HG03558 (cell line): ENCODE data around the gene CAMK2B.

ENCODE experiments used
- ATAC-seq: cut with Tn5 transposase; IDR thresholded peaks from one replicate; pipeline ENCODE4 v1.9.1; 2021; ENCODE audit warnings: moderate number of reproducible peaks; ENCODE audit not compliant: unreplicated experiment; ENCODE audit errors: extremely low read depth

The CAMK2B gene

DNA sequence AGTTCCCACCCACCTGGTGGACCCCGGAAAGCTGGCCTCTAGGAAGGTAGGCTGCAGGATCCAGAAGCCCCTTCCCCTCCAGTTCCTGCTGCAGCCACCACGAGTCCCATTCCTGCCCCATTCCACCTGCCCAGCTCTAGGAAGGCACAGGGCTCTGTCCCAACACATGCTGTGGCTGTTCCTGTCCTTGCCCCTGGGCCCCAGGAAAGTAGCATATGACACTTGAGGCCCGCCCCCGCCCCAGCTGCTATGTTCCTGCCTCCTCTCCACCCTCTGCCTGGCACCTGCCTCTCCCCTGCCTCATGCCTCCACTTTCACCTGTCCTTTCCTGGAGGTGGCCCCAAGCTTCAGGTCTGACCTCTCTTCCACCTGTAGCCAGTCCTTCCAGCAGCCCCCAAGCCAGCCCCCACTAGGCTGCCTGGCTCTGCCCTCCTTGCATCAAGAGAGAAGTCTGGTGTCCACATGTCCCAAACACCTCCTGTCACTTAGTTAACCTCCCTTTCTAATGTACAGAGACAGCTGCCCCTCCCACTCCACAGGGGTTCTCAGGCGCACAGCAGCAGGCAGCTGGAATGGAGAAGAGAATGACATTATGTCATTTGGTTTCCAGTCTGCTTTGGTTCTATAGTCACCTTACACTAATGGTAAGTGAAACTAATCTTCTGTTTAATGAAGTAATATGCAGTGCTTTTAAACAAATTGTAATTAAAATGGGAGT, 101.9 kb downstream of the CAMK2B start:
- ATAC-seq, result no peak

DNA sequence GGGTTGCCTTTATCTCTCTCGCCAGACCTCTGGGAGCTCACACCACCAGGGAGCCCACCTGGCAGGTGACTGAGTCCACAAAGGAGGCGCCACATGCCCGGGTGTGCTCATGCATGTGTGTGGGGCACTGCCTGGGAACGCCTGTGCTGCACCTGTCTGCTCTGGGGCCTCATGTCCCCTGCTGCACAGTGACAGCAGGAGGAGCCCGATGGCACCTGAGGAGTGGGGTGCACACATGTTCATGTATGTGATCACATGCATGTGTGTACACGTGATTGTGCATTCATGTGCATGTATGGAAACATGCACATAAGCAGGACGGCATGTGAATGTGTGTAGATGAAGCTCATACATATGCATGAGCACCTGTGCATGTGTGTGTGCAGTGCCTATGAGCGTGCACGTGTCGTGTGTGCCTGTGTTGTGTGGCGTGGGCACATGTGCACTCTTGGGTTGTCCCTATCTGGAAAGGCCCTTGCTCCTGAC, 102.6 kb downstream of the CAMK2B start:
- ATAC-seq, result no peak

DNA sequence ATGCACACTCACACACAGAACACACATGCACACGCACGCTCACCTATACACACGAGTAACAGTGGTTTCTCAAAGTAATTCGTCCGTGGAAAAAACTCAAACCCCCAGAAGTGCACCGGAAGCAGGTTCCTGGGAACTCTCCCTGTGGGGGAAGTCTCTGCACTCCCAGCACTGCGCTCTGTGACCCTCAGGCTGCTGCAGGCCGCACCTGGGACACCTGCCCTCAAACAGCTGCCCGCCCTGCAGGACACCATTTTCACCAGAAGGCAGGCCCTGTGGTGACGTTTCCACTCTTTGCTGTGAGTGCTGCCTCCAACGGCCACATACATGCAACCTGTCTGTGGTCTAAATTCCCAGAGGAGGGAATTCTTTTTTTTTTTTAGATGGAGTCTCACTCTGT, 103.3 kb downstream of the CAMK2B start:
- ATAC-seq, result no peak

DNA sequence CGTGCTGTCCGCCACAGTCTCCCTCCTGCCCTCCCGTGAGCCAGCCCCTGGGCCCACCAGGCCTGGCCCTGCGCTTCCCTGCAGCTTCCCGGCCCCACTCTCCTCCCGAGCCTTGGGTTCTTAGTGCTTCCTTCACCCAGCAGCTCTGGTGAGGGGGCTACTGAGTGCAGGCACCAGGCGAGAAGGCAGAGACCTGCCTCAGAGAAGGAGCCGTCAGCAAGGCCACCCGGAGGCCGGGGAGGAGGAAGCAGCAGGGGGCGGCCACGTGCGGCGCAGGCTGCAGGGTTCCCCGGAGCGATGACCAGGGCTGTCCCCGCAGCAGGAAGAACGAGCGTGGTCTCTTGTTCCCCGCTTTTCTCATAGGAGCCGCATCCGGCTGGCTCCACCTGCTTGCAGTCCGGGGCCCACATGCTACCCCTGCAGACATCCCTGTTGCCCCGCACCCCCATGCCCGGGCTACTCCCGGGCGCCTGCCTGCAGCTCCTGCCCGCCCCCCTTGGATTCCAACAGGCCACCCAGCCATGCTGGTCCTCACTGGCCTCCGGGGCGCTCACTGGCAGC, 104.1 kb downstream of the CAMK2B start:
- ATAC-seq, result no peak

DNA sequence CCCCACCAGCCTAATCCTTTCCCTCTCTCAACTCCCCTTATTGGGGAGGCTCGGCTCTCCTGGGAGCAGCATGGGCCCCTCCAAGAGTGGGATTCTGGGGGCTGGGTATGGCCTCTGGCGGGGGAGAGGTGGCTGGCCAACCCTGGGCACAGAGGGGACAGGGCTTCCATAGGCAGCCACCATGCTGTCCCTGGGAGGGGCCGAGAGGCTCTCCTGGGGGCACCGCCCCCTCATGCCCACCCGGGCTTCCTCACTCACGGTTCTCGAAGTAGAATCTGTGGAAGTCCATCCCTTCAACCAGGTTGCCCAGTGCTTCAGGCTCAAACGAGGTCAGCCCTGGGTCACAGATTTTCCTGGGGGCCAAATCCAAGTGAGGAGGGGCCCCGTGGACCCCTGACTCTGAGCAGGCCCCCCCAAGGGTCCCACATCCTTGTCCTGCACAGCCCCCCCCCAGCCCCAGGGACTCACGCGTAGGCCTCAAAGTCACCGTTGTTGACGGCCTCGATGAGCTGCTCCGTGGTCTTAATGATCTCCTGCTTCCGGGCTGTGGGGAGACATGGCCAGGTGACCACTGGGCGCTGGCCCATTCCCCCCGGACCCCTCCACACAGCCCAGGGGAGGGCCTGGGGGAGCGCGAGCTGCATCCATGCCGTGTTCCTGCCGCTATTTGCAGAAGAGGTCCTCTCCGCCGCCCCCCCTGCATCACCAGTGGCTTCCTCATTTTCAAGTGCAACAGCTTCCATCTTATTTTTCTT, 104.9 kb downstream of the CAMK2B start:
- no peak for ATAC-seq

DNA sequence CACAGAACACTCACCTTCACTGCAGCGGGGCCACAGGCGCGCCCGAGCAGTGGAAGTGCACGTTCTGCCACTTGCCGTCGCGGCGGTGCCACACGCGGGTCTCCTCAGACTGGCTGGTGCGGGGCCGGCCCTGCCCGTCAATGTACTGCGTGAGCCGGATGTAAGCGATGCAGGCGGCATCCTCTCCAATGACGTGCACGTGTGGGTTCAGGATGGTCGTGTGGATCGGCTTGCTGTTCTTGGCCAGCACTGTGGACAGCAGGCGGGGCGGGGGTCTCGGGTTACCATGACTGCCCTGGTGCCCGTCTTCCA, 105.4 kb downstream of the CAMK2B start:
- ATAC-seq, result no peak

DNA sequence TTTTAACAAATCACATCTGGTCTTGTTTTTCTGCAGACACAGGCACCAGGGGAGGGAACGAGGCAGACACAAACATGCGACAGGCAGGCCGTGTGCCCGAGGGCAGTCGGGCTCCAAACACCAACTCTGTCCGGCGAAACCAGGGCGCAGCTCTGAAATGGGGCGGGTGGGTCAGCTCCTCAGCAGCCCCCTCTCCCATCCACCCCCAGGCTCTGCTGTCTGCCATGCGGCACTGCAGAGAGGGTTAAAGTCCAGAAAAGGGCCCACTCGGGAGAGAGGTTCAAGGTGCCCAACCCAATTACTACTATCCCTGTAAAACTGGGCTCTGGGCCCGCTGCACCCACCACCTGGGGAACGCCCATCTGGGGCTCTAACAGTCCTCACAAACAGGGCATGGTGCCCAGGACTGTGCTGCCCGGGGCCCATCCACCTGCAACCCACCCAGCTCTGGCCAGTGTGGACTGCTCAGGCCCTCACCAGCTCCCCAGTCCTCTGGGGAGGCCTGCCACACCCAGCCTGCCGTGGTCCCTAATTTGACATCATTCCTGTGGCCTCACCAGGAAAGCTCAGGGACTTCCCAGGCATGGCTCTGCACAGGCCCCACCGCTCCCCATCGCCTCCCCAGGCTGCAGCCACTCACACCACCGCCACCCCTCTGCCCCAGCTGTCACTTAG, 105.9 kb downstream of the CAMK2B start:
- ATAC-seq, result no peak

DNA sequence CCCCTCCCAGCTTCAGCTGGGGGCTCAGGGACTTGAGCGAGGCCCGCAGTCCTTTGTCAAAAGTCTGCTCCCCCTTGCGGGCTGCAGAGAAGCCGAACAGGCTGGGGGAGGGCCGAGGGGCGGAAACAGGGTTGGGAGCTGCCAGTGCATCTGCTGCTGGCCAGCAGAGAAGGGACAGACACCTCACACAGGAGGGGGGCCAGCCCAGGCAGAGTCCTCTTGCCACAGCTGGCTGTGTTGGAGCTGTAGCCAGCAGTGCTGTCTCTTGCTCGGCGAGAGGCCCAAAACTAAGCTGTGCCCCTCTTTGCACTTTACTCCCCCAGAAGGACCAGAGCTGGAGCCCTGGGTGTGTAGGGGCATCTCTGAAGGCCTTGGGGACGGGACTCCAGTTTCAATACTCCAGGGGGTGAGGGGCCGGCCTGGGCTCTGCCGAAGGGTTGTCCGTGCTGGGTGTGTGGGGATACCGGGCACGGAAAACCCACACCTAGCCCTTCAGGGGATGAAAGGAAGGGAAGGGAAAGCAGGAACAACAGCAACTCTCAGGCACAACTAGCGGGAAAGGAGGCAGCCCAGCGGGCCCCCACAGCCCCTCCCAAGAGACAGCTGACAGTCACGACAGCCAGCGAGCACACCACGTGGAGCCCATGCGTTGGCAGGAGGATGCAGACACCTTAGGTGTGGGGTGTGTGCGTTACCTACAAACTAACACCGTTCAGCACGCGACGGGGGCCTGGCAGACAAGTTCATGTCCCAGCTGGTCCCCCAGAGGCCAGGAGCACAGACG, 106.8 kb downstream of the CAMK2B start:
- no peak for ATAC-seq

DNA sequence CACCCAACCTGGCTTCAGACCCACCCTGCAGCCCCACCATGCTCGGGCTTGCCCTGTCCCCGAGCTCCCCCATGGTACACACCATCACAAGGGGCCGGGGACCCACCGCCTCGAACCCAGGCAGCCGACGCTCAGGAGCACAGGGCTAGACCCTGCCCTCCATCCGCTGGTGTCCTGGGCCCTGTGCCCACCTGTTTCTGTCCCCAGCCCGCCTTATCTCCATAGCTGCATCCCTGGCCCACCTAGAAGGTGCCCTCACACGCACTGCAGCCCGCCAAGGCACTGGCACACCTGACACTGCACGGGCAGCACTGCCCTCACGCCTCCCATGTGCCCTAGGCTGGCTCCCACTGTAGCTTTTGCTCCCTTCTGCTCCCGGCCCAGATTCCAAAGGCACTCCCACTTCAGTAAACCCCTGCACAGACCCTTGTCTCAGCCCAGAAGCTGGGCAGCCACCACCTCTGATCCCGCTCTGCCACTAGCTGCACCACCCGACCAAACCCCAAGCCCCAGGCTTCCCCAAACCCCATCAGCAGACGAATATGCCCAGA, 107.5 kb downstream of the CAMK2B start:
- ATAC-seq, result no peak

DNA sequence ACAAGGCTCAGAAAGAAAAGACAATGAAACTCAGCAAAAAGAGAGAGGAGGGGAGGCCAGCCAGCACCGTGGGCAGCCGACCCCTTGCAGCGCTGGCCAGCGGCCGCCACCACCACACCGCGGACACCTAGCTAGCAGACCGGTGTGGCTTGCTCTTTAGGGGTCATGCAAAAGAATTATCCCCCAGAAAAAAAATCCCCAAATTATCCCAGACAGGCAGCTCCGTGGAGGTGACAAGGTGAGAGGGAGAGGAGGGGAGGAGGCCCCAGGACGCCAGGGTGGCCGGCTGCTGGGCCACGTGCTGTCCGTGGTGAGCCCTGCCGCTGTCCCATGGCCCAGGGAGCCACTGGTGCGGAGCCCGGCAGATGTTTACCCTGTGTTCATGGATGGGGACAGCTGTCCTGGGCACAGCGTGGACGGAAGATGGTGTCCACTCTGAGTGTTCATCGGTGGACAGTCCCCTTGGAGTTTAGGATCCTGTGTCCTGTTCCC, 108.1 kb downstream of the CAMK2B start:
- no peak for ATAC-seq

DNA sequence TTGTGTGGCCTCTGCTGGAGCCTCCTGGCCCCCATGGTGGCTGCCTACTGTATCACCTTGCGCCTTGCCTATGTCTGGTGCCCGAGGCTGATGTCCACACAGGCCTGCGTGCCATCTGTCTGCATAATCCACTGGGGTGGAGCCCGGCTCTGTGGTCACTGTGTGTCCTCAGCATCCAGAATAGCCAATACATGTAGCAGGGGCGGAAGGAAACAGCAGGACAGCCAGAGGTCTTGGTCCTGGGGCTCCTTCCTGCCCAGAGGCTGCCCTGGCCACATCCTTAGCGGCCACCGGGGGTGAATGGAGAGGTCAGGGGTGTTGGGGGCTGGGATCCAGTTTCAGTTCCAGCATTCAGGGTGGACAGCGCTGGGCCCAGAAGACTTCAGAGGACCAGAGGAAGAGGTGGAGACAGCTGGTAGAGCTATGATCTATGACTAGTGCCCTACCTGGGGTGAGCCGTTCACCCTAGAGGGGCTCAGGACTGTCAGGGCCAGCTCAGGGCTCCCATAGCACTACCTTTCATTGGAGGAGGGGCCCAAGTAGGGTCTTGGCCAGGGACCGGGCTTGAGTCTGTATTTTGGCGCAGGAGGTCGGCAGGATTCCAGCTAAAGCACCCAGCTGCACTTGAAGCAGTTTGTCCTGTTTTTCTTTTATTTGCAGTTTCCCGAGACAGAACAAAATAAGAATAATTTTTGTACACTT, 108.7 kb downstream of the CAMK2B start:
- ATAC-seq, result no peak

DNA sequence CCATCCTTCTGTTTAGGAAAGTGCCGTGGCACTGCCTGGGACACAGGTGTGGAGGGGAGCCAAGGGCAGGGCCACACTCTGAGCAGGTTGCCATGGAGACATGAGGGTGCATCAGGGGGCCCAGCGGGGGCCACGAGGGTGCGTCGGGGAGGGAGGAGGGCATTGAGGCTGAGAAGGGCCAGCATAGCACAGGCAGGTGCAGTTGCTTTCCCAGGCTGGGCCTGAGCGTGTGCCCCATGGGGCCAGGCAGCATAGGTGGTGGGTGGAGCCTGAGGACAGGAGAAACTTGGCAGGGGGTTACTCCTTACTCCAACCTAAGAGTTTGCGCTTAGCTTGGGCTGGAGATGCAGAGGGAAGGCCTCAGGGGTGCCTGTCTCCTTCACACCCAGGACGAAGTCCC, 109.4 kb downstream of the CAMK2B start:
- ATAC-seq, result no peak

DNA sequence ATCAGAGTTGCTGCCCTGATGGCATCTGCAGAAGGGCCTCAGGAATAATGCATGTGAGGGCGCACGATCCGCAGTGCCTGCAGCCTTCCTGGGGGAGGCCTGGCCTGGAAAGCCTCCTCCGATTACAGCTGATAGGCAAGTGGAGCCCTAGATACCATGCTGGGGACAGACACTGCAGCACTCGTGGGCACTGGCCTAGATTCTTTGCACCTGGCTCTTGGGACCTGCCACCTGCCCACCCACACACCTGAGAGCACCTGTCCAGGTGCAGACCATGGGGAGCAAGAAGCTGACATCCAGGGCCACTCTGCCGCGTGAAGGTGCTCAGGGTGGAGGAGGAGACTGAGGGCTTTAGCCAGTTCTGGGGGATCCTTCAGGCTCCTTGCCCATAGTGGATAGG, 109.9 kb downstream of the CAMK2B start:
- ATAC-seq, result no peak

DNA sequence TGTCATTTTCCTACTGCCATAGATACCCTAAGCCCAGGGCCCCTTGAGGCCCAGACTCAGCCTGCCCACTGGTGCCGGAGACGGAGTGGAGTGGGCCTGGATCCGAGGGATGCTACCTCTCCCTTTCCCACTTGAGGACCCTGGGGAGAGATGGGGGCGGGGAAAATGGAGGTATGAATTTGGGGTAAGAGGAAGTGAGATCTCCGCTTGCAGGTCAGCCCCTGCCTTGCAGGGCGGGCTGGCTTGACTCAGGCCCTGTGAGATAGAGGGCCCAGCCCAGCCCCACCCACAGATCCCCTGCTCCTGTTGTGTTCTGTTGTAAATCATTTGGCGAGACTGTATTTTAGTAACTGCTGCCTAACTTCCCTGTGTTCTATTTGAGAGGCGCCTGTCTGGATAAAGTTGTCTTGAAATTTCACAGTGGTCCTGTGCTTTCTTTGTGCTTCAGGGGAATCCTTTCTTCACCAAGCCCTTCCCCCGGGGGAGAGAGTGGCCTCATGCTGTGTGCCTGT, 111.5 kb downstream of the CAMK2B start:
- no peak for ATAC-seq

DNA sequence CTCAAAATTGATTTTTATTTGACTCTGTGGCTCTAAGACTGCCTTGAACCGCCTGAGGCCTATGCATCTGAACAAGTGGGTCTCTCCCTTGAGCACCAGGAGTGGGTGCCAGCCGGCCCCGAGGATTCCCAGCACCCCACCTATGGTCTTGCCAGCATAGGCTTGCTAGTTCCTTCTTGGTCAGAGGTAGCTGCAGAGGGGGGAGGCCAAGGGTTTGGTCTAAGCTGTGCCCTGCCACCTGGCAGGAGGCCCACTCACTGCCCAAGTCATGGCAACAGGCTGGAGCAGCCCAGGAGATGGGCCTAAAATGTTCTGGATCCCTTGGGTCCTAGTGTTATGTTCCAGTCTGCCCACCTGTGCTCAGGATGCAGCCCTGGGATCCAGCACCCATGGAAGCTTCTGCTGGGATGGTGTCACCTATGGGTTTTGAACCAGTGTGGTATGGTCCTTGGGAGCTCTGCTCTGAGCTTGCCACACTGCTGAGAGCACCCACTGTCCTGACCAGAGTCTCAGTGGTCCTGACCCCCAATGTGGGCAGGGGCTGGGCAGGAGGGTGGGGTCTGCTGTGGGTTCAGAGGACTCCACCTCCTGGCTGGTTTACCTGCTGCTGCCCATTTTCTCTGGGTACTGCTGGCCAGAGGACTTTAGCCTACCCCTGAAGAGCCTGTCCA, 112.1 kb downstream of the CAMK2B start:
- ATAC-seq, result no peak

DNA sequence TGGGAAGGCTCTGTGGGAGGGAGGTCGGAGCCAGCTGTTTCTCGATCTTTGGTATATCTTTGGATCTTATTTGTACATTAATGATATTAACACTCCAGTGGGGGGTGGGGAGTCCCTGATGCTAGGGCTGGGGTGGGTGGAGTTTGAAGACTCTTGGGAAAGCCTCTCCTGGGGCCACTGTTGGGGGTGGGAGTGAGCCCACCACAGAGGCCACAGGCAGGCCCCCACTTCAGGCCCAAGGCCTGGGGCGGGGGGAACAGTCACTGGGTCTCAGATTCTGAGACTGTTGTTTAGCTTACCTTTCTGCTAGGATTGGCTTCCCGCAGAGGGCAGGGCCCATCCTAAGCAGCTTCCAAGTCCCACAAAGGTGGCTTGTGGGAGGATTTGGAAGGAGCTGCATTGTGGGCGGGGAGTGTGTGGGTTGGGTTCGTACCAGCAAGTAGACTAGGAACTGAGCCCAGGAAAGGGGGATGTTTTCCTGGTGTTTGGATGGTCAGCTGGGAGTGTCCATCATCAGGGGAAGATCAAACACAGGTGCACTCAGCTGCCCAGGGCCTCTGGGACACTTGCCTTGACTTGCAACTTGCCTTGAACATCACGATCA, 112.7 kb downstream of the CAMK2B start:
- no peak for ATAC-seq

DNA sequence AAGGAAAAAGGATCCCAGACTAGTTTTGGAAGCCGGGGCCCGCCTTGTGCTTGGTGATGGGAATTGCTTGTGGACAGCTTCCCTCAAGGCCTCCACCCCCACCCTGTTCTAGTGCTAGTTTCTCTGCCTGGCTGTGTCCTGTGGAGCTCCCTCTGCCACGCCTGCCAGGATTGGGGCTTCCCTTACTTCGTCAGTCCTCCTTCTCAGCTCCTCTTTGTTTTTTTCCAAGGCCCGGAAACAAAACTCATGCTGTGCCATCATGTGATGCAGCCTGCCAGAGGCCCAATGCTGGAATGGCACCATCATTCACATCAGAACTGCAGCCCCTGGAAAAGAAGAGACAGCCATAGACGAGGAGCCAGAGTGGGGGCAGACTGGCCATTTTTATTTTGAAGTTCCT, 113.4 kb downstream of the CAMK2B start:
- ATAC-seq, result no peak

DNA sequence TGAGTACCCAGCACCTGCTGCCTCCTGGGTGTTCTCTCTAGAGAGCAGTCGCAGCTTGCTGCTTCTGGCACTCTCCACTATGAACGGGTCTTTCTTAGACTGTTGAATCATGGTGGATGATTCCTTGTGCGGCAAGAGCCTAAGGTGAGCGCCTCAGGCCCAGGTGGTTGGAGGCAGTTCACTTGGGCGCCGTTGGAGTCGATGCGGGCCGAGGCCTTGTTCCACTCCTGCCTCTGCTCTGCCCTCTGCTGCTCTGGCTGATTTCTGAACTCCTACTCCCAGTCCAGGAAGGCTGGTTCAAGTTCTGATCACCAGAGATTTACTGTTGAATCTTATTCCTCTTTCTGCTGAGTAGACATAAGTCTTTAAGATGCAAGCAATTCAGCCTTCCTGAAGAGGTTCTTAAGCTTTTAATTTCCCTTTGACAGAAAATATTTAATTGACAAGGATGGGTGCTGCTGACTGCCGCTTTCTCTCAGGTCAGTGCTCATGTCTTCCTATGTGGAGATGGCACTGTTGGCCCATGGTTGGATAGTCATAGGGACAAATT, 114.2 kb downstream of the CAMK2B start:
- ATAC-seq, result no peak
